Pulmonary artery endothelial cell (primary cell): Measurements from ENCODE around the gene USP15. TPM values are rescaled to one million over a fixed set of nuclear protein-coding genes. Genes with fewer than 3 reads are reported as not detected.
A peak's percentile ranks its signal among the peaks of the same experiment; 100 is the strongest.

Experiments used
- DNase-seq: peaks from one replicate; pipeline ENCODE4 v3.0.0-alpha.2; 2011; ENCODE audit warnings: low read depth, low spot score
- total RNA-seq: library from RNA; depleted of rRNA; stranded (reverse); fragments of >200 nt; gene quantifications from 2 replicates; pipeline ENCODE4 v1.2.3, GENCODE V29; 2014

USP15 gene
- total RNA-seq: 69.1 and 80.0 TPM in 2 replicates

GRCh38 chr12:62259993-62260732, at the start of gene USP15:
TSS of gene USP15 (plus strand) at chr12:62260404. CDS start at chr12:62260415, 11 bp downstream.
- peak; percentile 92 for DNase-seq

GRCh38 chr12:62210422-62210821, 49.8 kb upstream of the USP15 start:
- DNase-seq: no peak

GRCh38 chr12:62211510-62211909, 48.7 kb upstream of the USP15 start:
- DNase-seq: no peak

GRCh38 chr12:62214846-62215245, 45.4 kb upstream of the USP15 start:
- DNase-seq: no peak

- DNase-seq: no peak
Measured at GRCh38 chr12:62215506-62215905, 44.7 kb upstream of the USP15 start.

- DNase-seq: no peak
Measured at GRCh38 chr12:62217466-62218194, 42.6 kb upstream of the USP15 start.

GRCh38 chr12:62221107-62221506, 39.1 kb upstream of the USP15 start:
- DNase-seq: no peak

GRCh38 chr12:62224601-62225000, 35.6 kb upstream of the USP15 start:
- no peak for DNase-seq

GRCh38 chr12:62227091-62227490, 33.1 kb upstream of the USP15 start:
- DNase-seq: no peak

- DNase-seq: no peak
Measured at GRCh38 chr12:62230652-62231051, 29.6 kb upstream of the USP15 start.

GRCh38 chr12:62232143-62232729, 28.0 kb upstream of the USP15 start:
- no peak for DNase-seq

- DNase-seq: no peak
Measured at GRCh38 chr12:62233805-62234204, 26.4 kb upstream of the USP15 start.

- no peak for DNase-seq
Measured at GRCh38 chr12:62239571-62239970, 20.6 kb upstream of the USP15 start.

GRCh38 chr12:62247281-62248045, 12.7 kb upstream of the USP15 start:
- DNase-seq: no peak

- no peak for DNase-seq
Measured at GRCh38 chr12:62248873-62249272, 11.3 kb upstream of the USP15 start.

GRCh38 chr12:62249419-62249818, 10.8 kb upstream of the USP15 start:
- DNase-seq: no peak

GRCh38 chr12:62250671-62251608, 9.3 kb upstream of the USP15 start:
- DNase-seq: no peak

GRCh38 chr12:62251609-62251958, 8.6 kb upstream of the USP15 start:
- no peak for DNase-seq

GRCh38 chr12:62252576-62252975, 7.6 kb upstream of the USP15 start:
- no peak for DNase-seq

GRCh38 chr12:62254967-62255366, 5.2 kb upstream of the USP15 start:
- no peak for DNase-seq
